ENCODE data around the gene PI4KA. TPM values are rescaled to one million over a fixed set of nuclear protein-coding genes. Genes with fewer than 3 reads are reported as not detected.

PI4KA gene
- total RNA-seq, 6 donors from 2014 or later: 68.6 to 251 (median 89.5) TPM

GRCh38 chr22:20792221-20792965 is 66.2 kb downstream of the PI4KA start:
- WGBS, 2 donors: 93 to 94% methylated on average over 12 of the region's 12 CpGs
- no peak overlapping the region for H3K4me3 ChIP-seq
- no peak overlapping the region for H3K27ac ChIP-seq
- no peaks in the 10 kb centered on the region for H3K27me3 ChIP-seq
- peak in 1 of 2 donors; percentile 50 for DNase-seq
- H3K36me3 ChIP-seq: peaks cover 4 to 92% (median 56%) of the 10 kb centered on the region in 4 donors
- ATAC-seq (ENCODE audit: low FRiP score in 2 of 2): no peak
- no peaks in the 10 kb centered on the region for H3K9me3 ChIP-seq
- no peaks in the 10 kb centered on the region for H3K4me1 ChIP-seq
- TF ChIP-seq POLR2A (IDR thresholded peaks at IDR 0.05) (no peak), POLR2AphosphoS5 (IDR thresholded peaks at IDR 0.05) (no peak), EP300 (IDR thresholded peaks at IDR 0.05) (no peak), CTCF (IDR thresholded peaks at IDR 0.05) (no peak)

- Histone ChIP-seq H3K4me3 (no peak overlapping the region), H3K9me3 (no peaks in the 10 kb centered on the region), H3K27me3 (no peaks in the 10 kb centered on the region), H3K27ac (no peak overlapping the region), H3K4me1 (peaks cover 0 to 8% (median 1%) of the 10 kb centered on the region in 4 donors), H3K36me3 (peaks cover 0 to 63% (median 43%) of the 10 kb centered on the region in 4 donors)
- DNase-seq (no peak), ATAC-seq (ENCODE audit: low FRiP score in 2 of 2) (no peak)
- 94 to 98% methylated on average over 5 of the region's 5 CpGs for WGBS, 2 donors
- no peak for TF ChIP-seq CTCF (IDR thresholded peaks at IDR 0.05)
- no peak for TF ChIP-seq POLR2A (IDR thresholded peaks at IDR 0.05)
- TF ChIP-seq POLR2AphosphoS5 (IDR thresholded peaks at IDR 0.05): no peak
- TF ChIP-seq EP300 (IDR thresholded peaks at IDR 0.05): no peak
These were observed 69.8 kb downstream of the PI4KA start for GRCh38 chr22:20788627-20789344.

- TF ChIP-seq EP300 (IDR thresholded peaks at IDR 0.05) (no peak), POLR2AphosphoS5 (IDR thresholded peaks at IDR 0.05) (no peak), POLR2A (IDR thresholded peaks at IDR 0.05) (no peak), CTCF (IDR thresholded peaks at IDR 0.05) (no peak)
- no peaks in the 10 kb centered on the region for H3K9me3 ChIP-seq
- H3K27me3 ChIP-seq: no peaks in the 10 kb centered on the region
- no peak overlapping the region for H3K4me3 ChIP-seq
- H3K4me1 ChIP-seq: peaks cover 0 to 15% (median 1%) of the 10 kb centered on the region in 4 donors
- DNase-seq: no peak
- WGBS, 2 donors: 90 to 95% methylated on average over 2 to 4 of the region's 4 CpGs
- H3K36me3 ChIP-seq: peaks cover 0 to 61% (median 42%) of the 10 kb centered on the region in 4 donors
- H3K27ac ChIP-seq: no peak overlapping the region
- ATAC-seq (ENCODE audit: low FRiP score in 2 of 2): no peak
These were observed 70.6 kb downstream of the PI4KA start for GRCh38 chr22:20787746-20788626.

GRCh38 chr22:20787223-20787622 is 71.4 kb downstream of the PI4KA start:
- no peak overlapping the region for H3K4me3 ChIP-seq
- 98% methylated on average over 4 of the region's 4 CpGs for WGBS, 2 donors
- H3K9me3 ChIP-seq: no peaks in the 10 kb centered on the region
- ATAC-seq (ENCODE audit: low FRiP score in 2 of 2): no peak
- TF ChIP-seq POLR2A (IDR thresholded peaks at IDR 0.05) (no peak), EP300 (IDR thresholded peaks at IDR 0.05) (no peak), POLR2AphosphoS5 (IDR thresholded peaks at IDR 0.05) (no peak), CTCF (IDR thresholded peaks at IDR 0.05) (no peak)
- DNase-seq: no peak
- peaks cover 0 to 15% (median 1%) of the 10 kb centered on the region in 4 donors for H3K4me1 ChIP-seq
- no peak overlapping the region for H3K27ac ChIP-seq
- peaks cover 0 to 60% (median 36%) of the 10 kb centered on the region in 4 donors for H3K36me3 ChIP-seq
- H3K27me3 ChIP-seq: no peaks in the 10 kb centered on the region

Measured in upper lobe of left lung (tissue), 6 donors.